Skin of body (tissue), 2 donors: Measurements from ENCODE around the gene CLTA. TPM values are rescaled to one million over a fixed set of nuclear protein-coding genes. Genes with fewer than 3 reads are reported as not detected.

Source experiments
- DNase-seq: peaks from one replicate; lab custom pipeline; 2025; lab: John Stamatoyannopoulos, UW
- total RNA-seq: library from RNA; depleted of rRNA; stranded (reverse); fragments of >200 nt; gene quantifications from one replicate; pipeline ENCODE4 v1.2.3, GENCODE V29; 2014

CLTA gene
- total RNA-seq: 110 TPM

- DNase-seq: peak; percentile 99
These were observed at the start of gene CLTA for GRCh38 chr9:36190388-36191289. Gene CLTA (plus strand): TSS chr9:36190921. CDS start chr9:36191057, 136 bp downstream.

GRCh38 chr9:36141288-36141687, 49.4 kb upstream of the CLTA start:
- no peak for DNase-seq

- DNase-seq: no peak
These were observed 49.0 kb upstream of the CLTA start for GRCh38 chr9:36141761-36142160.

GRCh38 chr9:36142510-36143244, 48.0 kb upstream of the CLTA start:
- no peak for DNase-seq

- DNase-seq: no peak
These were observed 47.5 kb upstream of the CLTA start for GRCh38 chr9:36143245-36143641.

GRCh38 chr9:36144309-36145232, 46.1 kb upstream of the CLTA start:
- DNase-seq: no peak

GRCh38 chr9:36145970-36146369, 44.8 kb upstream of the CLTA start:
- no peak for DNase-seq

GRCh38 chr9:36146651-36147050, 44.1 kb upstream of the CLTA start:
- no peak for DNase-seq

- no peak for DNase-seq
These were observed 43.1 kb upstream of the CLTA start for GRCh38 chr9:36147441-36148175.

- DNase-seq: peak; percentile 71
These were observed 42.2 kb upstream of the CLTA start for GRCh38 chr9:36148311-36149051.

- DNase-seq: no peak
These were observed 41.5 kb upstream of the CLTA start for GRCh38 chr9:36149197-36149596.

GRCh38 chr9:36150574-36151315, 40.0 kb upstream of the CLTA start:
- DNase-seq: no peak

- DNase-seq: no peak
These were observed 39.2 kb upstream of the CLTA start for GRCh38 chr9:36151316-36152210.

GRCh38 chr9:36152741-36153438, 37.8 kb upstream of the CLTA start:
- DNase-seq: no peak

- no peak for DNase-seq
These were observed 37.0 kb upstream of the CLTA start for GRCh38 chr9:36153746-36154145.

- peak; percentile 92 for DNase-seq
These were observed 36.3 kb upstream of the CLTA start for GRCh38 chr9:36154331-36154952.

GRCh38 chr9:36156116-36156515, 34.6 kb upstream of the CLTA start:
- DNase-seq: no peak
